Measurements from ENCODE around the gene ACSM3.

DNA sequence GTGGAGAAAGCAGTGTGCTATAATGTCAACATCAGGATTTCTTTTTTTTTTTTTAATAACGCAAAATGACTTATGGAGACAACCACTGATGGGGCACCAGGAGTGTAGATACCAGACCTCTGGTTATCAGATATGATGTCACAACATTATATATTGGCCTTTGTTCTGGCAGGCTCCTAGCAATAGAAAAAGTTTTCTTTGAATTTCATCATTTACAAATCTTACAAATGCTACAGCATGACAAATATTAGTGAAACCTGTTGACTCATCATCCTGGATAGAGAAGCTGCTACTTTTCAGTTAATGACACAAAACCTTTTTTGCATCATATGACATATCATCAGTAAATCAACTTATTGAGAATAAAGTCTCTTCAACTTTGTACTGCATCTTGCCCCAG lies 28.3 kb upstream of the ACSM3 start:
- TF ChIP-seq POLR2A (IDR thresholded peaks at IDR 0.05): no peak
- no peak for TF ChIP-seq CTCF (IDR thresholded peaks at IDR 0.05)
- no peak for TF ChIP-seq POLR2AphosphoS5 (IDR thresholded peaks at IDR 0.05)

Measured in breast epithelium (tissue), 3 donors.